HCT116 (cell line): ENCODE results near the gene PLA2G2E. TPM values are rescaled to one million over a fixed set of nuclear protein-coding genes. Genes with fewer than 3 reads are reported as not detected.
A peak's percentile ranks its signal among the peaks of the same experiment; 100 is the strongest.

Experiments
- ATAC-seq: fragments of 200-7000 bp; cut with Tn5 transposase; 2 replicates; pipeline ENCODE4 v1.9.1; 2020; ENCODE audit warnings: mild to moderate bottlenecking, moderate library complexity
- BruUV-seq: library from RNA; stranded (reverse); fragments of 400-500 nt; replicated peaks from 2 replicates; lab custom pipeline; 2021; lab: Mats Ljungman, UMichigan
- CTCF ChIA-PET: fragments of 300-600 bp; sonication (Branson Sonifier 250); formaldehyde crosslinking; loops from one replicate; lab custom pipeline; 2021; ENCODE audit warnings: antibody characterized with exemption; lab: Charles Lee
- POLR2A ChIA-PET: fragments of 300-600, 350-600 bp; sonication (Branson Sonifier 250); formaldehyde crosslinking; loops from one replicate; lab custom pipeline; 2021; ENCODE audit warnings: antibody characterized with exemption; lab: Charles Lee
- RAD21 ChIA-PET, 2 experiments: fragments of 300-600 bp; sonication (Branson Sonifier 250); formaldehyde crosslinking; loops; one replicate each; lab custom pipeline; 2023; ENCODE audit warnings: low total read pairs in 2 of 2; ENCODE audit not compliant: uncharacterized antibody in 2 of 2, unreplicated experiment in 2 of 2, low non-redundant PET in 1 of 2; lab: Charles Lee
- DNase-seq: peaks from one replicate; pipeline ENCODE4 v3.0.0-alpha.2; 2010; ENCODE audit warnings: low read depth, low spot score
- H2AFZ ChIP-seq: fragments of 200-600 bp; shearing (Covaris generic), sonication (generic); 2 replicates; pipeline ENCODE4 v1.6.1; 2017; ENCODE audit warnings: low read depth, mixed run types, mixed read lengths, antibody characterized with exemption, low read length; ENCODE audit not compliant: poor library complexity, severe bottlenecking
- H3K27ac ChIP-seq: 2 replicates; pipeline ENCODE4 v1.5.1; 2012; ENCODE audit warnings: low read depth, low read length
- H3K27me3 ChIP-seq: fragments of 200-600 bp; sonication (generic); 2 replicates; pipeline ENCODE4 v1.6.1; 2016; ENCODE audit warnings: mixed run types, low read length, mixed read lengths; ENCODE audit not compliant: insufficient read depth
- H3K36me3 ChIP-seq, 2 experiments: fragments of 200-500 bp in 1 of 2; fragments of 200-600 bp in 1 of 2; sonication (Bioruptor generic) in 1 of 2; sonication (generic) in 1 of 2; 2 replicates each; pipeline versions ENCODE4 v1.5.1 to v1.6.1; 2014 to 2016; ENCODE audit warnings: low read length in 2 of 2, inconsistent platforms in 1 of 2, mixed read lengths in 1 of 2, mixed run types in 1 of 2; ENCODE audit not compliant: insufficient read depth in 2 of 2, control insufficient read depth in 1 of 2
- H3K4me1 ChIP-seq, 2 experiments: fragments of 200-600 bp in 1 of 2; sonication (generic) in 1 of 2; 2 replicates each; pipeline versions ENCODE4 v1.5.1 to v1.6.1; 2012 to 2017; ENCODE audit warnings: low read length in 2 of 2, inconsistent platforms in 1 of 2, mild to moderate bottlenecking in 1 of 2, mixed read lengths in 1 of 2, mixed run types in 1 of 2, moderate library complexity in 1 of 2; ENCODE audit not compliant: insufficient read depth in 2 of 2, control insufficient read depth in 1 of 2
- H3K4me2 ChIP-seq: fragments of 200-600 bp; sonication (generic); 2 replicates; pipeline ENCODE4 v1.6.1; 2017; ENCODE audit warnings: mixed run types, low read length, mixed read lengths
- H3K4me3 ChIP-seq, 2 experiments: fragments of 200-600 bp in 1 of 2; sonication (generic) in 1 of 2; replicated peaks in 1 of 2; 2 replicates each; pipeline ENCODE4 v1.5.1; 2011 to 2016; ENCODE audit warnings: low read length in 2 of 2, control low read depth in 1 of 2, low read depth in 1 of 2, mild to moderate bottlenecking in 1 of 2, mixed read lengths in 1 of 2, mixed run types in 1 of 2
- H3K79me2 ChIP-seq: fragments of 200-600 bp; sonication (generic); 2 replicates; pipeline ENCODE4 v1.6.1; 2017; ENCODE audit warnings: mild to moderate bottlenecking, mixed run types, low read length, moderate library complexity, mixed read lengths; ENCODE audit not compliant: insufficient read depth
- H3K9ac ChIP-seq: fragments of 200-600 bp; sonication (generic); 2 replicates; pipeline ENCODE4 v1.6.1; 2016; ENCODE audit warnings: low read length, mixed read lengths
- H3K9me2 ChIP-seq: fragments of 200-600 bp; sonication (generic), shearing (Covaris generic); 2 replicates; pipeline ENCODE4 v1.6.1; 2017; ENCODE audit warnings: mixed run types, mild to moderate bottlenecking, moderate library complexity; ENCODE audit not compliant: insufficient read depth
- H3K9me3 ChIP-seq, 2 experiments: fragments of 200-500 bp in 1 of 2; fragments of 200-600 bp in 1 of 2; sonication (Bioruptor generic) in 1 of 2; sonication (generic) in 1 of 2; 2 replicates each; pipeline ENCODE4 v1.6.1; 2014 to 2017; ENCODE audit warnings: low read length in 2 of 2, mixed read lengths in 2 of 2, inconsistent platforms in 1 of 2, low read depth in 1 of 2, mild to moderate bottlenecking in 1 of 2, mixed run types in 1 of 2, moderate library complexity in 1 of 2; ENCODE audit not compliant: control insufficient read depth in 1 of 2, insufficient read depth in 1 of 2
- H4K20me1 ChIP-seq: fragments of 200-600 bp; sonication (generic), shearing (Covaris generic); 2 replicates; pipeline ENCODE4 v1.6.1; 2017; ENCODE audit warnings: mixed run types, mild to moderate bottlenecking, moderate library complexity; ENCODE audit not compliant: insufficient read depth
- ATF3 ChIP-seq: IDR thresholded peaks from 2 replicates; pipeline ENCODE4 v1.6.1; 2012
- CBX3 ChIP-seq: IDR thresholded peaks from 2 replicates; pipeline ENCODE4 v1.6.1; 2012; ENCODE audit warnings: low read depth
- CEBPB ChIP-seq: IDR thresholded peaks from 2 replicates; pipeline ENCODE4 v1.6.1; 2012; ENCODE audit warnings: low read depth
- CTCF ChIP-seq, 3 experiments: fragments of 200-600 bp in 1 of 3; sonication (generic) in 1 of 3; IDR thresholded peaks in 2 of 3; conservative IDR thresholded peaks in 1 of 3; 2 replicates each; pipeline ENCODE4 v1.5.1; 2012 to 2017; ENCODE audit warnings: low read depth in 2 of 3, low read length in 2 of 3, antibody characterized with exemption in 1 of 3, borderline replicate concordance in 1 of 3, control low read depth in 1 of 3, mild to moderate bottlenecking in 1 of 3, mixed read lengths in 1 of 3, mixed run types in 1 of 3, moderate library complexity in 1 of 3; ENCODE audit not compliant: insufficient read depth in 1 of 3
- EGR1 ChIP-seq: IDR thresholded peaks from 2 replicates; pipeline ENCODE4 v1.6.1; 2012; ENCODE audit warnings: low read depth
- ELF1 ChIP-seq: IDR thresholded peaks from 2 replicates; pipeline ENCODE4 v1.6.1; 2012; ENCODE audit warnings: low read depth, borderline replicate concordance
- EZH2 ChIP-seq: fragments of 200-600 bp; sonication (generic); IDR thresholded peaks from 2 replicates; pipeline ENCODE4 v1.6.1; 2017; ENCODE audit warnings: antibody characterized with exemption, mixed run types
- FOSL1 ChIP-seq: IDR thresholded peaks from 2 replicates; pipeline ENCODE4 v1.6.1; 2012; ENCODE audit warnings: low read depth
- JUND ChIP-seq: IDR thresholded peaks from 2 replicates; pipeline ENCODE4 v1.6.1; 2012
- POLR2A ChIP-seq: IDR thresholded peaks from 2 replicates; pipeline ENCODE4 v1.7.0; 2011; ENCODE audit warnings: borderline replicate concordance; ENCODE audit not compliant: insufficient read depth, insufficient read length; ENCODE audit errors: extremely low read depth
- POLR2AphosphoS5 ChIP-seq: IDR thresholded peaks from 2 replicates; pipeline ENCODE4 v1.6.1; 2011; ENCODE audit warnings: mild to moderate bottlenecking, low read depth, low read length, moderate library complexity
- REST ChIP-seq: IDR thresholded peaks from 2 replicates; pipeline ENCODE4 v1.6.1; 2012; ENCODE audit warnings: low read depth
- SIN3A ChIP-seq: IDR thresholded peaks from 2 replicates; pipeline ENCODE4 v1.6.1; 2012; ENCODE audit warnings: low read depth
- SP1 ChIP-seq: IDR thresholded peaks from 2 replicates; pipeline ENCODE4 v1.6.1; 2012; ENCODE audit warnings: low read depth
- SRF ChIP-seq: IDR thresholded peaks from 2 replicates; pipeline ENCODE4 v1.6.1; 2012; ENCODE audit warnings: low read depth
- TCF7L2 ChIP-seq: IDR thresholded peaks from 2 replicates; pipeline ENCODE4 v1.7.0; 2011; ENCODE audit warnings: borderline replicate concordance, inconsistent platforms; ENCODE audit not compliant: insufficient read depth, insufficient read length; ENCODE audit errors: extremely low read depth
- ZBTB33 ChIP-seq: IDR thresholded peaks from 2 replicates; pipeline ENCODE4 v1.6.1; 2011; ENCODE audit warnings: mild to moderate bottlenecking, low read length, moderate library complexity; ENCODE audit not compliant: insufficient replicate concordance; ENCODE audit errors: extremely low read depth
- ZFX ChIP-seq: fragments of 450-650 bp; IDR thresholded peaks from 2 replicates; pipeline ENCODE4 v1.6.1; 2017
- ZNF274 ChIP-seq: fragments of 200-500 bp; sonication (Bioruptor generic); IDR thresholded peaks from 2 replicates; pipeline ENCODE4 v1.6.1; 2014; ENCODE audit warnings: mild to moderate bottlenecking, low read depth, low read length, inconsistent platforms
- intact Hi-C: fragments of 100-400 bp; cut with micrococcal nuclease; formaldehyde crosslinking; loops from 2 replicates; pipeline ENCODE4 v1.10.0; 2022
- total RNA-seq: library from RNA; stranded (reverse); gene quantifications from one replicate; pipeline ENCODE4 v1.2.1, GENCODE V29; 2021; ENCODE audit not compliant: unreplicated experiment

Gene PLA2G2E
- total RNA-seq, 1 experiment from 2014 or later, result not detected

- POLR2A ChIA-PET, result no interaction called here
- no peak overlapping the region for H3K27ac ChIP-seq
Observed at GRCh38 chr1:19884312-19884711, 39.1 kb downstream of the PLA2G2E start.

More at GRCh38 chr1:19884312-19884711, 39.1 kb downstream of the PLA2G2E start:
- H3K9me2 ChIP-seq, result no peaks in the 10 kb centered on the region
- no peak overlapping the region for H3K9ac ChIP-seq
- intact Hi-C loops, result loop anchor here (5.0 kb wide), 1 partner anchor 122 kb away; no protein-coding TSS in a partner anchor
- no TSS peak for BruUV-seq
- no peaks in the 10 kb centered on the region for H3K27me3 ChIP-seq
- CTCF ChIA-PET, result no interaction called here
- TF ChIP-seq ZNF274 (no peak), TCF7L2 (no peak), CBX3 (no peak), POLR2A (no peak), REST (no peak), JUND (no peak), ELF1 (no peak), EZH2 (no peak), ZFX (no peak), POLR2AphosphoS5 (no peak), FOSL1 (no peak), SIN3A (no peak), EGR1 (no peak), ATF3 (no peak), CTCF (IDR thresholded peaks at IDR 0.05 in 2 of 3, conservative IDR thresholded peaks at IDR 0.05 in 1 of 3; ENCODE audit: borderline replicate concordance in 1 of 3, insufficient read depth in 1 of 3, low read depth in 2 of 3, low read length in 2 of 3) (no peak), CEBPB (no peak), SRF (no peak), ZBTB33 (no peak), SP1 (no peak)
- peaks cover 0 to 11% of the 10 kb centered on the region in 2 experiments; a peak in 2 of 4 replicates for H3K36me3 ChIP-seq
- H3K4me3 ChIP-seq, result no peak overlapping the region
- peaks cover 70% of the 10 kb centered on the region for H3K79me2 ChIP-seq
- H3K4me1 ChIP-seq, result peaks cover 9 to 18% of the 10 kb centered on the region in 2 experiments; a peak in 3 of 4 replicates
- H4K20me1 ChIP-seq, result peaks cover 3% of the 10 kb centered on the region; the same call in 1 of the 2 replicates
- no peak for ATAC-seq
- H2AFZ ChIP-seq, result no peak overlapping the region
- no peak for DNase-seq
- peak overlapping the region; percentile 67 for H3K4me2 ChIP-seq
- no peaks in the 10 kb centered on the region for H3K9me3 ChIP-seq
- RAD21 ChIA-PET, result no interaction called here
